ENCODE data around the gene NLRP6. TPM values are rescaled to one million over a fixed set of nuclear protein-coding genes. Genes with fewer than 3 reads are reported as not detected.
"Not testable (repeated sequence)": the region's sequence is repeated elsewhere in the genome, so short reads cannot be mapped to it uniquely, and the experiment has no call there.

Gene NLRP6
- total RNA-seq, 2 donors from 2014 or later, result 0.92 TPM

DNA sequence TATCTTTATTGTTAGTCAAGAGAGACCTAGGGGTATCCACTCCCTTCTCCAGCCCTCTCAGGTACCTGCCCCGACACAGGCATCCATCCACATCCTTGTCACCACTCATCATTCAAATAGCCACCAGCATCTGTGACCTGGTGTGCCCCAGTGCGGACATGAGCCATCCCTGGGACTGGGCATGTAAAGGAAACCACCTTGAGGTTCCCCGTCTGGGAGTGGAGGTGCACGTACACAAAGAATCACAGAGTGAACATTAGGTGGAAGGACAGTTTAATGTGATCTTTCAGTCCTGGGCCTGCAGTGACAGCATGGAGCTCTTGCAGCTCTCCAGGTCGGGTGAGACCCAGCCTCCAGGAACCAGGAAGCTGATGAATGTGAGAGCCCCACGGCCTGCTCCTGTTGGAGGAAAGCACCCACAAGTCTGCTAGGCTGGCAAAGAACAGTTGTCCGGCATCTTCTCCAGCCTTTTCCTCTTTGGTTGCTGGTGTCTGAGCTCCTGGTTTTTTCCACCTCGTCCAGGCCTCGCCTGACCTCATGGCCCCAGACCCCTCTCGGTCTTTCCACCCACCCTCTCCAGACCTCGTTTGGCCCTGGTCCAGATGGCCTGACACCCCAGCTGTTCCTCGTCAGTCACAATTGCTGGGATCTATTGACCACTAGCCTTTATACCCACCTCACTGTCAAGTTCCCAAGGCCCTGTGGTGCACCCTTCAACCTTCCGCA, 24.9 kb upstream of the NLRP6 start:
- ATAC-seq (peak; percentile 16), DNase-seq (no peak)
- intact Hi-C loops (cut with DNase I, micrococcal nuclease), result loop anchor here in 1 of 2 donors (10.0 kb wide), 1 partner anchor 111 kb away; the partner anchor contains the start of gene B4GALNT4

GRCh38 chr11:253886-254270, 24.3 kb upstream of the NLRP6 start:
- intact Hi-C loops (cut with DNase I, micrococcal nuclease), result loop anchor here in 1 of 2 donors (10.0 kb wide), 1 partner anchor 111 kb away; the partner anchor contains the start of gene B4GALNT4
- ATAC-seq, result no peak
- no peak for DNase-seq

GRCh38 chr11:255176-255575, 23.0 kb upstream of the NLRP6 start:
- DNase-seq (no peak), ATAC-seq (no peak)
- intact Hi-C loops (cut with DNase I, micrococcal nuclease), result loop anchor here in 1 of 2 donors (10.0 kb wide), 1 partner anchor 110 kb away; the partner anchor contains the start of gene B4GALNT4

- ATAC-seq (no peak), DNase-seq (no peak)
- intact Hi-C loops (cut with DNase I, micrococcal nuclease), result loop anchor here in 1 of 2 donors (10.0 kb wide), 1 partner anchor 109 kb away; the partner anchor contains the start of gene B4GALNT4
Measured at GRCh38 chr11:255816-256215, 22.4 kb upstream of the NLRP6 start.

DNA sequence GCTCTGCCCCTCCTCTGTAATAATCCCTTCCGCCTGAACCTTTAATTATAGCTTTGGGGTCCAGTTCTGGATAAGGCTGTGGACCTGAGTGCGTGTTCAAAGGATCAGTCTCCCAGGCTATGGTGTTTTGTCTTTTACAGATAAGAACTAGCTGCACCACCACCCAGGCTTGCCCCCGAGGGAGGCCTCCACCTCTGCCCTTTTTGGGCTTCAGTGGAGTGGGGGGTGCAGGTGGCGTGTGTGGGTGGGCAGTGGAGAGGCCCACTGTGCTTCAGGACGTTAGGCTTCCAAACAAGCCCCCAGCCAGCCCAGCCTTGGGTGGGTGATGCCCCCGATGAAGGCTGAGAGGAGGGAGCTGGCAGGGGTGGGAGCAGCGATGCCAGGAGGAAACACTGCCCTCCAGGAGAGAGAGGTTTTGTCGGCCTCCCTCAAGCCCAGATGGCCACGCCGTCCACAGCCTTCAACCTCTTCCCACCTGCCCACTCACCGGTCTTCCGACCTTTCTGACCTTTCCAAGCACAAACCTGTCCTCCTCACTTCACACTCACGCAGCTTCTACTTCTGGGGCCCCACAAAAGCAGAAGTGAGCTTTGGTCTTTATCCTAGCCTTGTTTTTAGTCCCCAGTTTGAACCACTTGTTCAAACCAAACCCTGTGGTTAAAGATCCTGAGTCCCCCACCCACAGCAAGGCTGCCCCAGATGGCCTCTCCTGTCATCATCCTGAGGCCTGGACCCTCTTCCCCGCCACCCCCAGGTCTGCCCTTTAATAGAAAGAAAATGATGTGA, 21.1 kb upstream of the NLRP6 start:
- DNase-seq (no peak), ATAC-seq (no peak)
- intact Hi-C loops (cut with DNase I, micrococcal nuclease), result loop anchor here in 1 of 2 donors (10.0 kb wide), 1 partner anchor 108 kb away; the partner anchor contains the start of gene B4GALNT4

DNA sequence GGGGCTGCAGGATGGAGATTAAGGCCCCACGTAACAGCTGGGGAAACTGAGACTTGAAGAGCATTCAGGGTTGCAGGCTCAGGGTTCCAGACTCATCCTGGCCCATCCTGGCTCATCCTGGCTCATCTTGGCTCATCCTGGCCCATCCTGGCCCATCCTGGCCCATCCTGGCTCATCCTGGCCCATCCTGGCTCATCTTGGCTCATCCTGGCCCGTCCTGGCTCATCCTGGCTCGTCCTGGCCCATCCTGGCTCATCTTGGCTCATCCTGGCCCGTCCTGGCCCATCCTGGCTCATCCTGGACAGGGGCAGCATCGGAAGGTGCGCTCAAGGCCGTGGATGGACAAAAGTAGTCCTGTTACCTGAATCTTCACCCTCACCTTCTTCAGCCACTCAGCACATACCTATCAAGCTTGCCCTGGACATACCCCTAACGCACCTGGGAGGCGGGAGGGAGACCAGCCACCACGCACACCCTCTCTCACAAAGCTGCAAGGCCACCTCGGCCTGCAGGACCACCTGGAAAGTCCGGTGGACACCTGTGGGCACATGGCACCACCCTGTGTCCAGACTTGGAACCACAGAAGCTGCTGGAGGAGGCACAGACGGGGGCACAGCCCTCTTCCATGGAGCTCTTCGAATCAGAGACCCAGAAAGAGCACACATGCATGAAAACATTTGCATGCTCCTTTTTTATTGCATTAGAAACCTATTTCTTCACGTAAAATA, 20.3 kb upstream of the NLRP6 start:
- no peak for DNase-seq
- intact Hi-C loops (cut with DNase I, micrococcal nuclease), result loop anchor here in 1 of 2 donors (10.0 kb wide), 1 partner anchor 107 kb away; the partner anchor contains the start of gene B4GALNT4
- no peak for ATAC-seq

DNA sequence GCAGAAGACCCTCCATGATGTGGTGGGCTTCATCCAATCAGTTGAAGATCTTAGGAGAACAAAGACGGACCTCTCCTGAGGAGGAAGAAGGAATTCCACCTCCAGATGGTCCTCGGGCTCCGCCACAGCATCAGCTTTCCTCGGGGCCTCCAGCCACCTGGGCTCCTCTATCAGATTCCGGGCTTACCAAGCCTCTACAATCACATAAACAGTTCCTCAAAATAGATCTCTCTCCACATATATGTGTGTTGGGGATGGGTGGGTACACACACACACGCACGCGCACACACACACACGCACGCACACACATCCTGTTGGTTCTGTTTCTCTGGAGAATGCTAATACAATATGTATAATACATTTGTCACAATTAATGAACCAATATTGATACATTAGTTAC, 18.8 kb upstream of the NLRP6 start:
- DNase-seq, result no peak
- no peak for ATAC-seq
- intact Hi-C loops (cut with DNase I, micrococcal nuclease), result loop anchor here in 1 of 2 donors (10.0 kb wide), 1 partner anchor 105 kb away; the partner anchor contains the start of gene B4GALNT4

- DNase-seq, result no peak
- ATAC-seq, result no peak
- intact Hi-C loops (cut with DNase I, micrococcal nuclease), result no loop called here
Measured at GRCh38 chr11:261624-262023, 16.6 kb upstream of the NLRP6 start.

- DNase-seq (no peak), ATAC-seq (no peak)
- intact Hi-C loops (cut with DNase I, micrococcal nuclease), result no loop called here
Measured at GRCh38 chr11:266676-267439, 11.3 kb upstream of the NLRP6 start.

DNA sequence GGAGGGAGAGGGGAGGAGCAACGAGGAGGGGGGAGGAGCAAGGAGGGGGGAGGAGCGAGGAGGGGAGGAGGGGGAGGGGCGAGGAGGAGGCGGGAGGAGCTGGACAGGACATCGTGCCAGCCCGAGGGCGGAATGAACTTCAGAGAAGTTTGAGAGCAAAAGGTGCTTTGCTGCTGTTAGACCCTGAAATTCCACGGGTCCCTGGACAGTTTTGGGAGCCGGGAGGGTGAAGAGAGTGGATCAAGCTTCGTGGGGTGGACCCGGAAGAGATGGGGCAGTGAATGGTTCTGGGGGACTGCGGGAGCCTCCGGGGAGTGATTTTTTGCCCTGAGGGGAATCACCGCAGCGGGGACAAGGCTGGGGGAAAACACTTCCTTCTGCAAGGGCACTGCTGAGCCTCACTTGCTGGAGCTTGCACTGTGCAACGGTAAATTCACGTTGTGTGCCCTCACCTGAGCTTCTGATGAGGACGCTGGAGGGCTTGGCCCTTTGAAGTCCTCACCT, 10.7 kb upstream of the NLRP6 start:
- ATAC-seq, result peak; percentile 52
- DNase-seq, result peak in 1 of 2 donors; percentile 69
- intact Hi-C loops (cut with DNase I, micrococcal nuclease), result no loop called here

GRCh38 chr11:268716-269145, 9.5 kb upstream of the NLRP6 start:
- intact Hi-C loops (cut with DNase I, micrococcal nuclease), result not testable (repeated sequence)
- ATAC-seq (peak; percentile 61), DNase-seq (peak; percentile 65 to 67)

DNA sequence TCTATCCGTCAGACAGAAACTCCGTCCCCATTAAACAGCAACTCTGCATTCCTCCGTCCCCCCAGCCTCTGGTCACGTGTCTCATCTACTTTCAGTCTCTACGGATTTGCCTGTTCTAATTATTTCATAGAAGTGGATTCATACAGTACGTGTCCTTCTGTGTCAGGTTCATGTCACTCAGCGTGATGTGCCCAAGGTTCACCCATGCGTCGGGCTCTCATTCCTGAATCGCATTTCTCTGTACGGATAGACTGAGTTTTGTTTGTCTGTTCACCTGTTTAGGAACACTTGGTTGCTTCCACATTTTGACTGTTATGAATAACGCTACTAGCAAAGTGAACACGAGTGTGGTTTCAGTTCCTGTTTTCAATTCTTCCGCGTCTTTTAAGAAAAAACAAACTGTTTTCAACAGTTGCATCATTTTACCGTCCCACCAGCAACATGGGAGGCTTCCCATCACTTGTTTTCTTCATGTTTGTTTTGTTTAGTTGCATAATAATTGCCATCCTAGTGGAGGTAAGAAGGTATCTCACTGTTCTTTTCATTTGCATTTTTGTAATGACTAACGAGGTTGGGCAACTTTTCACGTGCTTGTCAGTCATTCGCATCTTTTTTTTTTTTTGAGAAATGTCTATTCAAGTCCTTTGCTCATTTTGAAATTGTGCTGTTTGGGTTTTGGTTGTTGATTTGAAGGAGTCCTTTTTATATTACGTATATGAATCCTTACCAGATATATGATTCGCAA, 8.9 kb upstream of the NLRP6 start:
- DNase-seq, result peak in 1 of 2 donors; percentile 38
- intact Hi-C loops (cut with DNase I, micrococcal nuclease), result no loop called here
- no peak for ATAC-seq

GRCh38 chr11:270451-271318, 7.5 kb upstream of the NLRP6 start:
- intact Hi-C loops (cut with DNase I, micrococcal nuclease), result no loop called here
- DNase-seq, result no peak
- ATAC-seq, result no peak

GRCh38 chr11:271319-271715, 6.9 kb upstream of the NLRP6 start:
- DNase-seq (no peak), ATAC-seq (peak; percentile 73)
- intact Hi-C loops (cut with DNase I, micrococcal nuclease), result no loop called here

GRCh38 chr11:272195-272930, 5.8 kb upstream of the NLRP6 start:
- ATAC-seq (no peak), DNase-seq (no peak)
- intact Hi-C loops (cut with DNase I, micrococcal nuclease), result no loop called here

GRCh38 chr11:272931-273198, 5.3 kb upstream of the NLRP6 start:
- ATAC-seq (no peak), DNase-seq (no peak)
- intact Hi-C loops (cut with DNase I, micrococcal nuclease), result no loop called here

Data from left colon (tissue), 2 donors.